Stimulated activated effector memory CD8-positive, alpha-beta T cell treated with anti-CD3 and anti-CD28 coated beads, Interleukin-12 subunit alpha, Interleukin-12 subunit beta, amount 100 ng/mL, for 72 hours (primary cell): ENCODE measurements around the gene ZNF354C.

Experiments
- ATAC-seq: fragments of 150-1000 bp; cut with Tn5 transposase; 2 replicates; pipeline ENCODE4 v1.10.0; 2021
- DNase-seq, 2 donors: peaks; one replicate each; pipeline ENCODE4 v3.0.0; 2021 to 2022; ENCODE audit warnings: low spot score in 2 of 2
- H3K27ac Mint-ChIP-seq: one replicate; pipeline ENCODE4 v1.8.0; 2022; ENCODE audit warnings: mild to moderate bottlenecking, mixed read lengths
- H3K36me3 Mint-ChIP-seq: one replicate; pipeline ENCODE4 v1.8.0; 2022; ENCODE audit warnings: mild to moderate bottlenecking, mixed read lengths
- H3K4me1 Mint-ChIP-seq: one replicate; pipeline ENCODE4 v1.8.0; 2022; ENCODE audit warnings: mixed read lengths
- H3K4me3 Mint-ChIP-seq: one replicate; pipeline ENCODE4 v1.8.0; 2022; ENCODE audit warnings: mild to moderate bottlenecking, mixed read lengths
- H3K9me3 Mint-ChIP-seq: one replicate; pipeline ENCODE4 v1.8.0; 2022; ENCODE audit warnings: mixed read lengths

Gene ZNF354C

GRCh38 chr5:179130101-179130681 lies 70.0 kb downstream of the ZNF354C start:
- no peaks in the 10 kb centered on the region for H3K36me3 Mint-ChIP-seq
- H3K9me3 Mint-ChIP-seq: peaks cover 6% of the 10 kb centered on the region
- peaks cover 10% of the 10 kb centered on the region for H3K4me1 Mint-ChIP-seq
- no peak for ATAC-seq
- H3K4me3 Mint-ChIP-seq: no peak overlapping the region
- DNase-seq: no peak
- H3K27ac Mint-ChIP-seq: no peak overlapping the region

GRCh38 chr5:179131321-179131835 lies 71.2 kb downstream of the ZNF354C start:
- peaks cover 6% of the 10 kb centered on the region for H3K9me3 Mint-ChIP-seq
- no peak for ATAC-seq
- H3K36me3 Mint-ChIP-seq: no peaks in the 10 kb centered on the region

GRCh38 chr5:179131886-179132585 lies 71.9 kb downstream of the ZNF354C start:
- peaks cover 10% of the 10 kb centered on the region for H3K4me1 Mint-ChIP-seq
- no peak overlapping the region for H3K4me3 Mint-ChIP-seq
- H3K27ac Mint-ChIP-seq: no peak overlapping the region
- no peaks in the 10 kb centered on the region for H3K36me3 Mint-ChIP-seq
- DNase-seq: no peak
- H3K9me3 Mint-ChIP-seq: peaks cover 6% of the 10 kb centered on the region
- ATAC-seq: no peak

More at GRCh38 chr5:179131321-179131835, 71.2 kb downstream of the ZNF354C start:
- DNase-seq: no peak
- no peak overlapping the region for H3K27ac Mint-ChIP-seq
- H3K4me1 Mint-ChIP-seq: peaks cover 10% of the 10 kb centered on the region
- no peak overlapping the region for H3K4me3 Mint-ChIP-seq

GRCh38 chr5:179132586-179133355 lies 72.6 kb downstream of the ZNF354C start:
- DNase-seq: no peak
- Mint-ChIP-seq H3K4me3 (no peak overlapping the region), H3K36me3 (no peaks in the 10 kb centered on the region), H3K4me1 (peaks cover 10% of the 10 kb centered on the region), H3K27ac (no peak overlapping the region), H3K9me3 (peaks cover 6% of the 10 kb centered on the region)
- no peak for ATAC-seq
